22Rv1 (cell line): Measurements from ENCODE around the gene TMEM170B.

Experiments used
- ZFX ChIP-seq: fragments of 450-650 bp; IDR thresholded peaks from 2 replicates; pipeline ENCODE4 v1.6.1; 2017; ENCODE audit warnings: antibody characterized with exemption, borderline replicate concordance
- TF ChIP-seq, protein P1 (sequence below): fragments of 450-650 bp; IDR thresholded peaks from 2 replicates; pipeline ENCODE4 v1.5.1; 2017; ENCODE audit warnings: mild to moderate bottlenecking

DNA sequence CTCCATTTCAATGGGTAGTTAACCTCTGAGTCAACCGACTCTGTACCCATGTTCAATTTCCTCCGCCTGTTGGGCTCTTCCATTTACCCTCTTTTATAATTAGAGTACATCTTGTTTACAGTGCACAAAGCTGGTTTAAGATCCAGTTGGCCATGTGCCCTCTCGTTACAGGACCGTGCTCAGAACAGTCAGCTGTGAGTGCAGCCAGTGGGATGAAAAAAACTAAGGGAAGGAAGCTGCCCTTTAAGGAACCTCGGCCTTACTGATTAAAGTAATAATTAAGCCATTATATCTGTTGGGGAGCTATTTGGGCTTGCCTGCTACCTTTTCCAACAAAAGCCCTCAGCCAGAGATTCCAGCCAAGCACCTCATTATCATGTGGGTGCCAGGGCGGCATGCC, 68.8 kb downstream of the TMEM170B start:
- TF ChIP-seq, protein P1, sequence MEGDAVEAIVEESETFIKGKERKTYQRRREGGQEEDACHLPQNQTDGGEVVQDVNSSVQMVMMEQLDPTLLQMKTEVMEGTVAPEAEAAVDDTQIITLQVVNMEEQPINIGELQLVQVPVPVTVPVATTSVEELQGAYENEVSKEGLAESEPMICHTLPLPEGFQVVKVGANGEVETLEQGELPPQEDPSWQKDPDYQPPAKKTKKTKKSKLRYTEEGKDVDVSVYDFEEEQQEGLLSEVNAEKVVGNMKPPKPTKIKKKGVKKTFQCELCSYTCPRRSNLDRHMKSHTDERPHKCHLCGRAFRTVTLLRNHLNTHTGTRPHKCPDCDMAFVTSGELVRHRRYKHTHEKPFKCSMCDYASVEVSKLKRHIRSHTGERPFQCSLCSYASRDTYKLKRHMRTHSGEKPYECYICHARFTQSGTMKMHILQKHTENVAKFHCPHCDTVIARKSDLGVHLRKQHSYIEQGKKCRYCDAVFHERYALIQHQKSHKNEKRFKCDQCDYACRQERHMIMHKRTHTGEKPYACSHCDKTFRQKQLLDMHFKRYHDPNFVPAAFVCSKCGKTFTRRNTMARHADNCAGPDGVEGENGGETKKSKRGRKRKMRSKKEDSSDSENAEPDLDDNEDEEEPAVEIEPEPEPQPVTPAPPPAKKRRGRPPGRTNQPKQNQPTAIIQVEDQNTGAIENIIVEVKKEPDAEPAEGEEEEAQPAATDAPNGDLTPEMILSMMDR, result no peak
- TF ChIP-seq ZFX, result no peak
